ENCODE measurements around the gene RANBP3. TPM values are rescaled to one million over a fixed set of nuclear protein-coding genes. Genes with fewer than 3 reads are reported as not detected.

RANBP3 gene
- total RNA-seq, 2 experiments from 2014 or later, result 74.3 to 90.2 TPM

DNA sequence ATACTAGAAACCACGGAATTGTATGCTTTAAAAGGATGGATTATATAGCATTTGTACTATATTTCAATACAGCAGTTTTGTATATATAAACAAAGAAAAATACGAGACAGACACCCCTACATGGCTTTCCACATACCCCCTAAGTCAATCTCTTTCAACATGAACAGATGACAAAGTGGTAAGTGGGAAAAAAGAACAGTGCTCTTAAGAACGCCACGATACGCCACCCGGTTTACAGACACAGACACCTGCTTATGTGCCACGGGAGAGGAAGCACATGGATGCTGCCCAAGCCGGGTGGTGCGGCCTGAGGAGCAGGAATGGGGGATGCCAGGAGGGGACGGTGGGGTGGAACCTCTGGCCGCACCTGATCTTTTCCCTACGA is 55.8 kb downstream of the RANBP3 start:
- no TSS peak for BruUV-seq (replicated peaks)
- no peak for DNase-seq (ENCODE audit: low spot score)
- peaks cover 94% of the 10 kb centered on the region for H3K36me3 ChIP-seq (ENCODE audit: insufficient read depth, low read length)
- H3K4me1 ChIP-seq (ENCODE audit: insufficient read depth, low read length, poor library complexity, severe bottlenecking), result no peaks in the 10 kb centered on the region
- H3K4me2 ChIP-seq (ENCODE audit: low read length), result no peak overlapping the region
- TF ChIP-seq, protein P1, sequence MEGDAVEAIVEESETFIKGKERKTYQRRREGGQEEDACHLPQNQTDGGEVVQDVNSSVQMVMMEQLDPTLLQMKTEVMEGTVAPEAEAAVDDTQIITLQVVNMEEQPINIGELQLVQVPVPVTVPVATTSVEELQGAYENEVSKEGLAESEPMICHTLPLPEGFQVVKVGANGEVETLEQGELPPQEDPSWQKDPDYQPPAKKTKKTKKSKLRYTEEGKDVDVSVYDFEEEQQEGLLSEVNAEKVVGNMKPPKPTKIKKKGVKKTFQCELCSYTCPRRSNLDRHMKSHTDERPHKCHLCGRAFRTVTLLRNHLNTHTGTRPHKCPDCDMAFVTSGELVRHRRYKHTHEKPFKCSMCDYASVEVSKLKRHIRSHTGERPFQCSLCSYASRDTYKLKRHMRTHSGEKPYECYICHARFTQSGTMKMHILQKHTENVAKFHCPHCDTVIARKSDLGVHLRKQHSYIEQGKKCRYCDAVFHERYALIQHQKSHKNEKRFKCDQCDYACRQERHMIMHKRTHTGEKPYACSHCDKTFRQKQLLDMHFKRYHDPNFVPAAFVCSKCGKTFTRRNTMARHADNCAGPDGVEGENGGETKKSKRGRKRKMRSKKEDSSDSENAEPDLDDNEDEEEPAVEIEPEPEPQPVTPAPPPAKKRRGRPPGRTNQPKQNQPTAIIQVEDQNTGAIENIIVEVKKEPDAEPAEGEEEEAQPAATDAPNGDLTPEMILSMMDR (conservative IDR thresholded peaks at IDR 0.05; ENCODE audit: low read length), result no peak
- TF ChIP-seq EZH2phosphoT487 (IDR thresholded peaks at IDR 0.05; ENCODE audit: borderline replicate concordance, low read depth, low read length), result no peak
- no peaks in the 10 kb centered on the region for H3K9me2 ChIP-seq (ENCODE audit: insufficient read depth, low read length)
- ChIA-PET CTCF (ENCODE audit: unreplicated experiment) (no interaction called here), POLR2A (no interaction called here)
- intact Hi-C loops (cut with micrococcal nuclease; ENCODE audit: unreplicated experiment), result no loop called here
- no peak overlapping the region for H3K27ac ChIP-seq (ENCODE audit: low read depth, low read length, poor library complexity, severe bottlenecking)
- H4K20me1 ChIP-seq (ENCODE audit: insufficient read depth, low read length), result no peaks in the 10 kb centered on the region; the same call in 1 of the 2 replicates
- no peaks in the 10 kb centered on the region for H3K79me2 ChIP-seq (ENCODE audit: insufficient read depth, low read depth, low read length)
- H2AFZ ChIP-seq (ENCODE audit: low read length), result no peak overlapping the region
- no peak overlapping the region for H3K4me3 ChIP-seq (ENCODE audit: low read depth, low read length, poor library complexity, severe bottlenecking)
- H3K9me3 ChIP-seq (ENCODE audit: low read length), result no peaks in the 10 kb centered on the region

DNA sequence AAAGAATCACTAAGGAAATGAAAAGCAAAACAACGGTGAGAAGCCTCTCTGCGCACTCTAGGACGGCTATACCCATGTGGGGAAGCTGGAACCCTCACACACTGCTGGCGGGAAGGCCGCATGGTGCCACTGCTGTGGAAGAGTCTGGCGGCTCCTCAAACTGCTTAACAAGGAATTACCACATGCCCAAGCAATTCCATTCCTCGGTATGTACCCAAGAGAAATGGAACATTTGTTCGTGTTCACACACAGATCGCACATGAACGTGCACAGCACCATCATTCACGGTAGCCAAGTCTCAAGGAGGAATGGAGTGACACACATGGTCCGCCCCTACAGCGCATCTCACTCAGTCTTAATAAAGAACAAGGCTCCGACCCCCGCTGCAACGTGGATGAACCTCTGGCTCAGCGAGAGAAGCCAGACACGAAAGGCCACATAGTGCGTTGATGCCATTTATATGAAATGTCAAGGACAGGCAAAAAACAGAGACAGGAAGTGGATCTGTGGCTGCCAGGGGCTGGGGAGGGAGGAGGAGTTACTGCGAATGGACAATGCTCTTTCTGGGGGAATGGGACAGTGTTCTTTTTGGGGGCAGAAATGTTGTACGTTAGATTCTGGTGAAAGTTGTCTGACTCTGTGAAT is 56.3 kb downstream of the RANBP3 start:
- no peaks in the 10 kb centered on the region; the same call in 1 of the 2 replicates for H4K20me1 ChIP-seq (ENCODE audit: insufficient read depth, low read length)
- ChIA-PET POLR2A (no interaction called here), CTCF (ENCODE audit: unreplicated experiment) (no interaction called here)
- no peaks in the 10 kb centered on the region for H3K4me1 ChIP-seq (ENCODE audit: insufficient read depth, low read length, poor library complexity, severe bottlenecking)
- H3K9me3 ChIP-seq (ENCODE audit: low read length), result no peaks in the 10 kb centered on the region
- H3K9me2 ChIP-seq (ENCODE audit: insufficient read depth, low read length), result no peaks in the 10 kb centered on the region
- intact Hi-C loops (cut with micrococcal nuclease; ENCODE audit: unreplicated experiment), result no loop called here
- no peaks in the 10 kb centered on the region for H3K79me2 ChIP-seq (ENCODE audit: insufficient read depth, low read depth, low read length)
- no peak overlapping the region for H3K4me3 ChIP-seq (ENCODE audit: low read depth, low read length, poor library complexity, severe bottlenecking)
- no peak overlapping the region for H3K4me2 ChIP-seq (ENCODE audit: low read length)
- no peak for TF ChIP-seq EZH2phosphoT487 (IDR thresholded peaks at IDR 0.05; ENCODE audit: borderline replicate concordance, low read depth, low read length)
- TF ChIP-seq, protein P1 (conservative IDR thresholded peaks at IDR 0.05; ENCODE audit: low read length), result no peak
- no peak for DNase-seq (ENCODE audit: low spot score)
- no peak overlapping the region for H2AFZ ChIP-seq (ENCODE audit: low read length)
- peaks cover 94% of the 10 kb centered on the region for H3K36me3 ChIP-seq (ENCODE audit: insufficient read depth, low read length)
- no TSS peak for BruUV-seq (replicated peaks)
- no peak overlapping the region for H3K27ac ChIP-seq (ENCODE audit: low read depth, low read length, poor library complexity, severe bottlenecking)

DNA sequence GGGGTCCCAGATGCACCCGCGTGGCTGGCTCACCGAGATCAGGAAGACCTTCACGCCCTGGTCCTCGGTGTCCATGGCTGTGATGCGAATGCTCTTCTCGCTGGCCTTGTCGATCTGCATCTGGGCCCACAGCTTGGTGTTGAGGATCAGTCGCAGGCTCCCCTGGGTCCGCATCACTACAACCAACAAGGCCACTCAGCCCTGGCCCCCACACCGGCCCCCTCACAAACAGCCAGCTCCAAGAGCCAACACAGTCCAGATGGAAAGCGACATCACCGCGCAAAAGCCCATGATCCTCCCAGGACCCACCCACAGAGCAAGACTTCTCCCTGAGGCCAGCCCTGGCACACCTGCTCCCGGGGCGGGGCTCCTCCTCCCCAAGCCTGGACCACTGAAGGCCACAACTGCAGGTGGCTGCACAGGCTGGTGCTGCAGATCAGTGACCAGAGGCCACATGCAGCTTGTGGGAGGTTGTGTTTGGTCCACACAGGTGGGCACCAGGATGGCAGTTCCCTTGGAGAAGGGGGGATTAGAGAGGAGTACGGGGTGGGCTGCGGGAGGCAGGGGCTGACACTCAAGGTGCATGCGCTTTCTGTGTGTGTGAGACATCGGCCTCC is 59.4 kb downstream of the RANBP3 start:
- Histone ChIP-seq H2AFZ (ENCODE audit: low read length) (no peak overlapping the region), H3K4me2 (ENCODE audit: low read length) (no peak overlapping the region), H3K9me3 (ENCODE audit: low read length) (no peaks in the 10 kb centered on the region), H3K79me2 (ENCODE audit: insufficient read depth, low read depth, low read length) (no peaks in the 10 kb centered on the region), H3K4me3 (ENCODE audit: low read depth, low read length, poor library complexity, severe bottlenecking) (no peak overlapping the region), H3K4me1 (ENCODE audit: insufficient read depth, low read length, poor library complexity, severe bottlenecking) (no peaks in the 10 kb centered on the region), H4K20me1 (ENCODE audit: insufficient read depth, low read length) (no peaks in the 10 kb centered on the region; the same call in 1 of the 2 replicates), H3K27ac (ENCODE audit: low read depth, low read length, poor library complexity, severe bottlenecking) (no peak overlapping the region), H3K9me2 (ENCODE audit: insufficient read depth, low read length) (no peaks in the 10 kb centered on the region), H3K36me3 (ENCODE audit: insufficient read depth, low read length) (peaks cover 81% of the 10 kb centered on the region)
- BruUV-seq (replicated peaks), result no TSS peak
- TF ChIP-seq EZH2phosphoT487 (IDR thresholded peaks at IDR 0.05; ENCODE audit: borderline replicate concordance, low read depth, low read length), result no peak
- TF ChIP-seq, protein P1 (conservative IDR thresholded peaks at IDR 0.05; ENCODE audit: low read length), result no peak
- no peak for DNase-seq (ENCODE audit: low spot score)
- ChIA-PET POLR2A (no interaction called here), CTCF (ENCODE audit: unreplicated experiment) (no interaction called here)
- intact Hi-C loops (cut with micrococcal nuclease; ENCODE audit: unreplicated experiment), result no loop called here
